HepG2 (cell line): ENCODE results near the gene GAS2L1.

ENCODE experiments used
- GPBP1L1 ChIP-seq: sonication (generic); formaldehyde crosslinking; IDR thresholded peaks from 2 replicates; pipeline ENCODE4 v1.5.0; 2020; ENCODE audit warnings: mild to moderate bottlenecking, missing genetic modification reagents
- RAD21 ChIP-seq: fragments of 450-650 bp; formaldehyde crosslinking; IDR thresholded peaks from 2 replicates; pipeline ENCODE4 v1.5.0; 2020; ENCODE audit warnings: mild to moderate bottlenecking
- THAP7 ChIP-seq: sonication (generic); formaldehyde crosslinking; IDR thresholded peaks from 2 replicates; pipeline ENCODE4 v1.8.1; 2023; ENCODE audit warnings: mild to moderate bottlenecking, missing genetic modification reagents

- TF ChIP-seq GPBP1L1 (no peak), RAD21 (CRISPR knock-in tag) (no peak), THAP7 (CRISPR knock-in tag) (no peak)
Observed at GRCh38 chr22:29325356-29325755, 18.9 kb downstream of the GAS2L1 start.
